Chondrocyte (in vitro differentiated cells): Measurements from ENCODE around the gene RBSN. TPM values are rescaled to one million over a fixed set of nuclear protein-coding genes. Genes with fewer than 3 reads are reported as not detected.

Experiments
- DNase-seq: peaks from one replicate; pipeline ENCODE4 v3.0.0; 2021; ENCODE audit warnings: mixed read lengths, low spot score
- H3K27ac Mint-ChIP-seq: one replicate; pipeline ENCODE4 v1.8.0; 2021; ENCODE audit warnings: mild to moderate bottlenecking, moderate library complexity, mixed read lengths; ENCODE audit not compliant: unreplicated experiment
- H3K27me3 Mint-ChIP-seq: 2 replicates; pipeline ENCODE4 v1.8.0; 2021; ENCODE audit warnings: low read depth, mixed read lengths
- H3K36me3 Mint-ChIP-seq: 2 replicates; pipeline ENCODE4 v1.8.0; 2021; ENCODE audit warnings: low read depth, mixed read lengths
- H3K4me1 Mint-ChIP-seq: 2 replicates; pipeline ENCODE4 v1.8.0; 2021; ENCODE audit warnings: low read depth, mild to moderate bottlenecking, mixed read lengths
- H3K4me3 Mint-ChIP-seq: one replicate; pipeline ENCODE4 v1.8.0; 2021; ENCODE audit warnings: mild to moderate bottlenecking, moderate library complexity, mixed read lengths; ENCODE audit not compliant: unreplicated experiment
- H3K9me3 Mint-ChIP-seq: 2 replicates; pipeline ENCODE4 v1.8.0; 2021; ENCODE audit warnings: low read depth, mixed read lengths
- total RNA-seq: library from RNA; stranded (reverse); gene quantifications from 3 replicates; pipeline ENCODE4 v1.2.1, GENCODE V29; 2021
- TF ChIP-seq, protein P1 (sequence below): fragments of 200-600 bp; sonication (generic); IDR thresholded peaks from 2 replicates; pipeline ENCODE4 v1.5.0; 2021; ENCODE audit warnings: antibody characterized with exemption, mild to moderate bottlenecking, moderate library complexity

The RBSN gene
- total RNA-seq, 1 donor from 2014 or later = 24.1 TPM

DNA sequence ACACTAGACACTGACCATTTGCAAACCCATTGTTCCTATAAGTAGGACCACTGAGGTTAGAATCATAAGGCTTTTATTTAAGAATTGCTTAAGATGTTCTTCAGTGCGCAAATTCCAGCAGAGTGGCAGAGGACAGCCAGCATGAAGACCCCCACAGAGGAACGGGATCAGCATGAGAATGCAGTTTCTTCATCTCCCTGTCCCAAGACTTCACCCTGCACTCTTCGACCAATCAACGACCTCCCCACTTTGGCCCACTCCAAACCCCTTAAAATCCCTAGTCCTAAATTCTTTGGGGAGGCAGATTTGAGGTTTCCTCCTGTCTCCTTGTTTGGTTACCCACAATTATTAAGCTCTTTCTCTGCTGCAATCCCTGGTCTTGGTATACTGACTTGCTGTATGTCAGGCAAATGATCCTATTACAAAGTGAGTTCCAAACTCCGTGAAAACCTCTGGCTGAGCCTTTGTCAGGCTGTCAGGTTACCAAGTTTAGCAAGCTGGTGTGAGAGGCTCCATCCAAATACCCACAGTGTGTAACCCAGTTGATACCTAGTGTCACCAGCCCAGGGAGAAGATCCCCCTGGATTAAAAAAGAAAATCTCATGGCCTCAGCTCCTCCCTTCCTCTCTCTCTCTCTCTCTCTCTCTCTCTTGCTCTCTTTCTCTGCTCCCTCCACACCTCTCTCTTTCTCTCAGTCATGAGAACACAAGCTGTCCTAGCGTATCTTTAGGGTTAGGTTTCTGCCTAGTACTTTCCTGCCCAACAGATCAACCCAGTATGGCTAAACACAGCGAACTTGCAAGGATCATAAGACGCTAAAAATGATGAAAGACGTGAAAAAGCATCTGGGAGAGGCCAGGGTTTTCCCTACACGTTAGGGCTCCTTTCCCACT is 15.8 kb upstream of the RBSN start:
- DNase-seq = no peak
- H3K4me1 Mint-ChIP-seq = peaks cover 5% of the 10 kb centered on the region
- H3K4me3 Mint-ChIP-seq = no peak overlapping the region
- H3K27me3 Mint-ChIP-seq = peaks cover 11% of the 10 kb centered on the region
- TF ChIP-seq, protein P1, sequence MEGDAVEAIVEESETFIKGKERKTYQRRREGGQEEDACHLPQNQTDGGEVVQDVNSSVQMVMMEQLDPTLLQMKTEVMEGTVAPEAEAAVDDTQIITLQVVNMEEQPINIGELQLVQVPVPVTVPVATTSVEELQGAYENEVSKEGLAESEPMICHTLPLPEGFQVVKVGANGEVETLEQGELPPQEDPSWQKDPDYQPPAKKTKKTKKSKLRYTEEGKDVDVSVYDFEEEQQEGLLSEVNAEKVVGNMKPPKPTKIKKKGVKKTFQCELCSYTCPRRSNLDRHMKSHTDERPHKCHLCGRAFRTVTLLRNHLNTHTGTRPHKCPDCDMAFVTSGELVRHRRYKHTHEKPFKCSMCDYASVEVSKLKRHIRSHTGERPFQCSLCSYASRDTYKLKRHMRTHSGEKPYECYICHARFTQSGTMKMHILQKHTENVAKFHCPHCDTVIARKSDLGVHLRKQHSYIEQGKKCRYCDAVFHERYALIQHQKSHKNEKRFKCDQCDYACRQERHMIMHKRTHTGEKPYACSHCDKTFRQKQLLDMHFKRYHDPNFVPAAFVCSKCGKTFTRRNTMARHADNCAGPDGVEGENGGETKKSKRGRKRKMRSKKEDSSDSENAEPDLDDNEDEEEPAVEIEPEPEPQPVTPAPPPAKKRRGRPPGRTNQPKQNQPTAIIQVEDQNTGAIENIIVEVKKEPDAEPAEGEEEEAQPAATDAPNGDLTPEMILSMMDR = no peak
- H3K9me3 Mint-ChIP-seq = peaks cover 6% of the 10 kb centered on the region
- no peaks in the 10 kb centered on the region for H3K36me3 Mint-ChIP-seq
- no peak overlapping the region for H3K27ac Mint-ChIP-seq

DNA sequence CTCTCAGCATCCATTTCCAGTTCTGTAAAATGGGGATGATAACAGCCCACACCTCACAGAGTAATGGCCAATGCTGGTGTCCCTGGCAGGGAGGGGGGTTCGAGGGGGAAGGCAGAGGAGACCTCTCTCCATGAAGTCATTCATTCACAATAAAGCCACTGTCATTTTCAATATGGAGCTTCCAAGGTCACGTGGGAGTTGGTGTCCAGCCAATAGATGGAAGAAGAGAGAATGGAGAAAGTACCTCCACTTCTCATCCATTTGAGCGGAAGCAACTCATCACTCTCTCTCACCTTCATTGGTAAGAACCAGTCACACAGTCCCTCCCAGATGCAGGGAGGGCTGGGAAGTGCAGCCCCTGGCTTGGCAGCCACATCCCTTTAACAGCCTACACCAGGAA is 14.9 kb upstream of the RBSN start:
- H3K27me3 Mint-ChIP-seq = peaks cover 10% of the 10 kb centered on the region
- no peak overlapping the region for H3K27ac Mint-ChIP-seq
- H3K4me1 Mint-ChIP-seq = peaks cover 5% of the 10 kb centered on the region
- H3K36me3 Mint-ChIP-seq = no peaks in the 10 kb centered on the region
- no peak overlapping the region for H3K4me3 Mint-ChIP-seq
- peaks cover 6% of the 10 kb centered on the region for H3K9me3 Mint-ChIP-seq
- no peak for DNase-seq
- TF ChIP-seq, protein P1 = no peak

DNA sequence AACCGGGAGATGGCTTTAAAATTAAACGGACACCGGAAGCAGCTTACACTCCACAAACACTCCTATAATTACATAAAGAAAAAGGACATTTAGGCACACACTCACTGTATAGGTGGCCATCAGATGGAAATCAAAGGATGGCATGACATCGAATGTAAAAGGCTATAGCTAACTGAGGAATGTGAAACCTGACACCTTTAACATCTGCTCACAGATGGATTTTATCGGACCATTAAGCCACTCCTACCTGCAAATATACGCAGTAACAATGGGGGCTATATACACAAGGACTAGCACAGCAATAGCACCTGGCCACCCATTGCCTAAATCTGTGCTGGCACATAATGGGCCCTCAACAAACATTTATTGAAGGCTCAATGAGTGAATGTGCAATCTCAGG is 14.5 kb upstream of the RBSN start:
- TF ChIP-seq, protein P1 = no peak
- Mint-ChIP-seq H3K36me3 (no peaks in the 10 kb centered on the region), H3K27me3 (peaks cover 10% of the 10 kb centered on the region), H3K4me1 (peaks cover 3% of the 10 kb centered on the region), H3K27ac (no peak overlapping the region), H3K9me3 (peaks cover 6% of the 10 kb centered on the region), H3K4me3 (no peak overlapping the region)
- DNase-seq = no peak

DNA sequence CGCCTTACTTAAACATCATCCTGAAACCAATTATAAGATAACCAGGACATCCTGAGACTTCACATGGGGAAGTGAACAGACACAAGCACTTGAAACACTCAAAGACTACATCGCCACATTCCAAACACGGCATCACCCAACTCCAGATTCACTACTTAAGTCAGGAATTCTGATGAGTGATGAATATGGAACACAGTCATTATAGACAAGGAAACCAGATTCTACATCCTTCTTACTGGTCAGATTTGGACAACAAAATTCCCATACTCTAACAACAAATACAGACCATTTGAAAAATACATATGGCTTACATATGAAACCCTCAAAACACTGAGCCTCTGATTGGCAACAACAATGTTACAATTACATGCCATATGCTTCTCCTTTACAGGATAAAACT is 13.1 kb upstream of the RBSN start:
- TF ChIP-seq, protein P1 = no peak
- peaks cover 6% of the 10 kb centered on the region for H3K4me1 Mint-ChIP-seq

DNA sequence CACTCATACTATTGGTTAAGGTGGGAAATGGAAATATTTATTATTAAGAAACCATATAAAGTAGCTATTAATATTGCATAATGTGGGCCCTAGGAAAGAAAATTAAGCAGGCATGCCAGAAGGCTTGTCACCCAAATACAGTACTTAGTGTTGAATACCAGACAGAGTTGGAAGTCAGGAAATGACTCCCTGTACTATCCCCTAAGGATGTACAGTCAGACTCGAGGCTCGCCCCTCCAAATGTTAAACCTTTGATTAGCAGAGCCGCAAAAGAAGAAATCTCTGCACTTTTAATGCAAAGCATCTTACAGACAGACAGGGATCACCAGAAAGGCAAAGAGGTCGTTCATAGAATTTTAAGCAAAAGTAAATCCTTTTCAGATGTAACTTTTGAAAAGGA is 11.3 kb upstream of the RBSN start:
- Mint-ChIP-seq H3K36me3 (no peaks in the 10 kb centered on the region), H3K4me3 (no peak overlapping the region), H3K9me3 (no peaks in the 10 kb centered on the region), H3K27me3 (peaks cover 9% of the 10 kb centered on the region), H3K27ac (no peak overlapping the region), H3K4me1 (peaks cover 6% of the 10 kb centered on the region)
- TF ChIP-seq, protein P1 = no peak
- DNase-seq = no peak

More for the DNA sequence above, 13.1 kb upstream of the RBSN start:
- Mint-ChIP-seq H3K36me3 (no peaks in the 10 kb centered on the region), H3K9me3 (peaks cover 6% of the 10 kb centered on the region), H3K4me3 (no peak overlapping the region), H3K27ac (no peak overlapping the region), H3K27me3 (peaks cover 10% of the 10 kb centered on the region)
- DNase-seq = no peak
